Measurements from ENCODE around the gene BHLHE40. TPM values are rescaled to one million over a fixed set of nuclear protein-coding genes. Genes with fewer than 3 reads are reported as not detected.
"Not testable (repeated sequence)": the region's sequence is repeated elsewhere in the genome, so short reads cannot be mapped to it uniquely, and the experiment has no call there.

Gene BHLHE40
- polyA plus RNA-seq, 10 donors, result 15.6 to 52.8 (median 26.5) TPM

GRCh38 chr3:4957978-4958377 is 21.3 kb upstream of the BHLHE40 start:
- DNase-seq, result no peak

- no peak for DNase-seq
These were observed 20.1 kb upstream of the BHLHE40 start for GRCh38 chr3:4959180-4959579.

DNA sequence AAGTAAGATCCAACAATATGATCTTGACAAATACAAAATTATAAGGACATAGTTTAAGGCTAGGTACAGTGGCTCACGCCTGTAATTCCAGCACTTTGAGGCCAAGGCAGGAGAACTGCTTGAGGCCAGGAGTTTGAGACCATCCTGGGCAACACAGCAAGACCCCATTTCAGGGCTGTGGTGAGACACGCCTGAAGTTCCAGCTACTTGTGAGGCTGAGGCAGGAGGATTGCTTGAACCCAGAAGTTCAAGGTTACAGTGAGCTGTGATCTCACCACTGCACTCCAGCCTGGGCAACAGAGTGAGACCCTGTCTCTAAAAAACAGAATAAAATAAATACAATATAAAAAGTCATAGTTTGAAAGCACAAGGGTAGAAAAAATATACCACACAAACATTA is 17.4 kb upstream of the BHLHE40 start:
- not testable (repeated sequence) for DNase-seq

DNA sequence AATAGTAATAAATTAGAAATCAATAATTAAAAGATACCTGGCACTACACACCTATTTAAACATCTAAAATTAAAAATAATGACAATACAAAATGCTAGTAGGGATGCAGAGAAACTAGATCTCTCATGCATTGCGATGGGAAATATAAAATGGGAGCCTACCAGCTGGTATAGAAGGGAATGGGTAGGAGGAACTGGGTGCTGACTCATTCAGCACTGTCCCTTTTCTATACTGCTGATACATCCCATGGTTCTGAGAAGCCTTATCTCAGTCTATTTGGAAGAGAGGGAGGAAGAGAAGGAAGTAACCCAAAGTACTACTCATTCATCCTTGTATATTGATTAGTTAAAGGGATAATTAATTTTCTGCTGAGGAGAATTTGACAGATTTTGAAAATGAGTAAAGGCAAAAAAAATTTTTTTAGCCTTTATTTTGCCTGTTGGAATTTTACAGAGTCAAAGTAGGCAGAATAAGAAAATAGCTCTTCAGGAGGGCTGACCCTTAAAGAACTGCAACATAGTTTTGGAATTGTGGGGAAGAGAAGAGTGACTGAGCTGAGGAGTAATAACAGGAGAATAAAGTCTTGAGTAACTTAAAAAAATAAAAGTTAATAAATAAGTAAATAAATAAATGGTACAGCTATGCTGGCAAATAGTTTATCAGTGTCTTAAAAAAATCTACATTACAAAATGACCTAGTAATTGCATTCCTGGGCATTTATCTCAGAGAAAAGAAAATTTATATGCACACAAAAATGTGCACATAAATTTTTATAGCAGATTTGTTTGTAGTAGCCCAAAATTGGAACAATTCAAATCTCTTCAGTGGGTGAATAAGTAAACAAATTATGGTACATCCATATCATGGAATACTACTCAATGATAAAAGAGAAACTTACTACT is 15.3 kb upstream of the BHLHE40 start:
- DNase-seq, result no peak

- DNase-seq, result not testable (repeated sequence)
These were observed 13.2 kb upstream of the BHLHE40 start for GRCh38 chr3:4966006-4966405.

DNA sequence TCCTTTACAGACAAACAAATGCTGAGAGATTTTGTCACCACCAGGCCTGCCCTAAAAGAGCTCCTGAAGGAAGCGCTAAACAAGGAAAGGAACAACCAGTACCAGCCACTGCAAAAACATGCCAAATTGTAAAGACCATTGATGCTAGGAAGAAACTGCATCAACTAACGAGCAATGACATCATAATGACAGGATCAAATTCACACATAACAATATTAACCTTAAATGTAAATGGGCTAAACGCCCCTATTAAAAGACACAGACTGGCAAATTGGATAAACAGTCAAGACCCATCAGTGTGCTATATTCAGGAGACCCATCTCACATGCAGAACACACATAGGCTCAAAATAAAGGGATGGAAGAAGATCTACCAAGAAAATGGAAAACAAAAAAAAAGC is 11.6 kb upstream of the BHLHE40 start:
- DNase-seq, result not testable (repeated sequence)

- not testable (repeated sequence) for DNase-seq
These were observed 7.8 kb upstream of the BHLHE40 start for GRCh38 chr3:4971437-4971836.

GRCh38 chr3:4971838-4972237 is 7.4 kb upstream of the BHLHE40 start:
- no peak for DNase-seq

- no peak for DNase-seq
These were observed 6.3 kb upstream of the BHLHE40 start for GRCh38 chr3:4972652-4973643.

DNA sequence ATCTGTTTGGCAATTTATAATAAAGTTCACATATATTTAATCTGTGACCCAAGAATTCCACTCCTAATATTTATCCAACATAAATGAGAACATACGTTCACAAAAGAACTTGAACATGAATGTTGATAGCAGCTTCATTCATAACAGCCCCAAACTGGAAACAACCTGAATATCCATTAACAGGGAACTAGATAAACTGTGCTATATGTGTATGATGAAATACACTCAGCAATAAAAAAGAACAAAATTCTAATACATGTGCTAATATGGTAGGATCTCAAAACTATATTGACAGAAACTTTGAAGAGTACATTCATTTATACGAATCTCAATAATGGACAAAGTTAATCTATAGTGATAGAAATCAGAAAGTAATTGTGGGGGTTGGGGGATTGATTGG is 5.1 kb upstream of the BHLHE40 start:
- no peak for DNase-seq

- peak in 1 of 3 donors; percentile 39 for DNase-seq
These were observed 3.1 kb upstream of the BHLHE40 start for GRCh38 chr3:4976109-4976508.

GRCh38 chr3:4977001-4977852 is 2.0 kb upstream of the BHLHE40 start:
- DNase-seq, result peak; percentile 80 to 92 (median 81)

DNA sequence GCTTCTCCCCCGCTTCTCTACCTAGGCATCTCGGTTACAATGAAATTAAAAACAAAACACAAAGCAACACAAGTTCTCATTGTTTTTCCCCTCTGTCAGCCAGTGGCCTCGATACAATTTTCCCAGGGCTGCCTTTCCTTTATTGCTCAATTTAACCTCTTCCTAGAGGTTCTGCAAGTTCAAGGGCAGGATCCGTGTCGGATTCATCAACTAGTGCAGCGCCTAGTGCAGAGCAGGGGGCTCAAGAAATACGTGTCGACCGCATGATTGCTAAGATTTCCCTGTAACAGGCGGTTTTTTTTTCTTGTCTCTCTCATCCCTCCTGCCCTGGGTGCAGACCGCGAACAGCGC is 1.4 kb upstream of the BHLHE40 start:
- DNase-seq, result no peak

DNA sequence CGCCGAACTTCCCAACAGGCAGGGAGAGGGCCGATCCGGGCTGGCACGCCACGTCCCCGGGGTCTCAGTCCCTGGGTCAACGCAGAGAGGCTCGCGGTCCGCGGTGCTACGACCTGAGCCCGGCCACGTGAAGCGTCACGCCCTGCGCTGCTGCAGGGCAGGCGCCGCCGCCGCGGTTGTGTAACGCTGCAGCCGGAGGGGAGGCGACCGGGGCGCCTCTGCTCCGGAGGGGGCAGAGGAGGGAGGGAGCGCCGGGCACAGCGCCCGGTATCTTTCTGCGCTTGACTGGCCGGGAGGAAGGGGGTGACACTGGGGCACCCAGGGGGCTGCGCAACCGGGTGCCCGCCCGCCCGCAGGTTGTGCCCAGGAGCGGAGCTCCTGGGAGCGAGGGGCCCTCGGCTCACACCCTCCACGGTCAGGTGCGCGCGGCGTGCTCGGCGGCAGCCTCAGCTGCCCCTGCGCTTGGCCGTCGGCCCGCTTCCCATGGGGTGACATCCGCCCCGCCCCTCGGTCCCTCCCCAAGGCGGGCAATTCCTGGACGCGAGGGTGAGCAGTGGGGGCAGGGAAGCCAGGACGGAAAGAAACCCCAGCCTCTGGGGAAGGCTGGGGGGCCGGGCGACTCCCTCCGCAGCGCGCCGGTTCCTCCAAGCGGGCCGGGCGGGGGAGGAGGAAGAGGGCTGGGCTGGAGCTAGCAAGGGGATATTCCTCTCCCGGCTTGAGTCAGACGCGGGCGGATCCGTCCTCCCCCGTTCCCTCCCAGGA is 852 bp upstream of the BHLHE40 start:
- DNase-seq, result peak; percentile 86 to 97 (median 93)

DNA sequence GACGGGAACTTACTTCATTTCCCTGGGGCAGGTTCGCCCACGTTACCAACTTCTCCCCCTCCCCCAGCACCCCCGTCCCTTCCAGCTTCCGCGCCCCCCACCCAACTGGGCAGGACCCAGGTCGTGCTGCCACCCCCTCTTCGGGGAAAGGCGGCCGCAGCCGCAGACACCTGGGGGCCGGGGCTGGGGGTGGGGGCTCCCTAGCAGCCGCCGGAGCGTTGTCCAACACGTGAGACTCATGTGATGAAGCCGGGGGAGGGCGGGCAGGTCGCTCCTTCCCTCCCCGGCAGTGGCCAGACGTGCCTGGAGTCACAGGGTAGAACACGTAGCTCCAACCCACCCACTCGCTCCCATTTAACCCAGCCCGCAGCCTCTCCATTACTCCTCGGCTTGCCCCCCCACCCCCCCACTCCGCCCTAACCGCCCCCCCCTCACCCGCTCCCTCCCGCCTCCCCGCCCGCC is 240 bp upstream of the BHLHE40 start:
- peak; percentile 87 to 97 (median 93) for DNase-seq

GRCh38 chr3:4980229-4981203 is 1.3 kb downstream of the BHLHE40 start:
- peak; percentile 89 to 93 (median 91) for DNase-seq

GRCh38 chr3:4981294-4981664 is 2.0 kb downstream of the BHLHE40 start:
- peak in 1 of 3 donors; percentile 18 for DNase-seq

DNA sequence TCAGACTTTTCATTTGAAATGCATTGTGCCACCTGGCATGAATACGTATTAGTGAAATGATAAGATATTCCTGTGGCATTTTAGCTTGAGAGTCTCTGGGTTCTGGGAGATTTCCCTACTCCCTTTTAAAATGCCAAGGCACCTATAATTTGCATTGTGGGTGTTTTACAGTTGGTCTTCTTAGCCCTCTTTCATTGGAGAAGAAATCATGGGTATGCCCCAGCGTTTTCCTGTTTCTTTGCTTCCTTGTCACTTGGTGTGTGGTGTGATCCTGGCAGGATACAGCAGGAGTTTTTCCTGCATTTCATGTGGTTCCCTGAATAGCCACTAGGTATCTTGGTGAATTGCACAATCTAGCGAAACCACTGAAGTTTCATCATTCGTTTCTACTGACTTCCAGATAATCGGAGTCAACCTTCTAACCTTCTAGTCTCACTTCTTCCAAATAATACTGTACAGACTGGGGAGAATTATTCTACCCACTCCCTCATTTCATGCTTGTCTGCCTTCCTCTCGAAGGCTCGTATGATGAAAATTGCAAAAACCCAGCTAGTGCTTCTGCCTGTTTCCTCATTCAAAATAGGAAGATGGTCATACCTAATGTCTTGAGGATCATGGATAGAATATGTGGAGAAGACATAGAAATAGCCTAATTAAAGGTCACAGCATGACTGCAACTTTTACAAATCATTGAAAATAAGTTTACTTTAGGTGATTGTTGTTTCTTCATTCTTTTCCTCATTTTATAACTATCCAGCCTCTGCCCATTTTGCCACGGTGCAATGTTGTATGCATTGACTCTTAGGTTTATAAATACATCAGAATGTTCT is 2.6 kb downstream of the BHLHE40 start:
- peak in 1 of 3 donors; percentile 32 for DNase-seq

Data from muscle of back (tissue), 11 donors.